DMS79 treated with DMSO at 0.1 percent for 48 hours (cell line): ENCODE measurements around the gene TAF11L14.
"Not testable (repeated sequence)": the region's sequence is repeated elsewhere in the genome, so short reads cannot be mapped to it uniquely, and the experiment has no call there.

Experiments used
- DNase-seq: peaks from one replicate; lab custom pipeline; 2025; lab: John Stamatoyannopoulos, UW

Gene TAF11L14

GRCh38 chr5:17634160-17634559 lies at the start of gene TAF11L14:
TAF11L14 (plus strand) TSS chr5:17634460.
- DNase-seq = no peak

DNA sequence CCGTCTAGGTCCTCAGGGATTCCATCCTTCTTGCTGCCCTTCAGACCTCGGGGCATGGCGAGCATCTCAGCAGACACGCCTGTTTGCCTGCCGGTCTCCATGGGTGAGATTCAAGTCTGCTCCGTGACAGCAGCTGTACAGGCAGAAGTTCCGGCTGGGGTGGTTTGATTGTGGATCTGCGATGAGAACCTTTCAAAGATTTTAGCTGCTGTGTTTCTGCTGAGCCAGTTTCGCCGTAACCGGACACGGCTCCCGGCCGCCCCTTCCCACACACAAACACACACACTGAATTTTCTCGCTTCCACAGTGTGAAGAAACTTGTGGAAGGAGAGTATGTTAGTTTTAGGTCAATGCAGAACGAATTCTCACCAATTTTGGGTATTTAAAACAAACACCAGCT lies 48.6 kb upstream of the TAF11L14 start, which contains the start of gene TAF11L7:
TAF11L7 (minus strand) TSS at position 101 of the 400 bp plus-strand sequence.
- not testable (repeated sequence) for DNase-seq

- not testable (repeated sequence) for DNase-seq
These were observed 43.4 kb upstream of the TAF11L14 start, which contains the start of gene TAF11L8 for GRCh38 chr5:17590860-17591259. TAF11L8 (minus strand) TSS chr5:17590960.

GRCh38 chr5:17594255-17594654 lies 40.0 kb upstream of the TAF11L14 start, which contains the start of gene TAF11L9:
TAF11L9 (minus strand) TSS chr5:17594394.
- not testable (repeated sequence) for DNase-seq

GRCh38 chr5:17597728-17598127 lies 36.5 kb upstream of the TAF11L14 start, which contains the start of gene TAF11L10:
TAF11L10 (minus strand) TSS chr5:17597828.
- not testable (repeated sequence) for DNase-seq

GRCh38 chr5:17603880-17604279 lies 30.4 kb upstream of the TAF11L14 start, which contains the start of gene TAF11L11:
TAF11L11 (plus strand) TSS chr5:17604183.
- not testable (repeated sequence) for DNase-seq

DNA sequence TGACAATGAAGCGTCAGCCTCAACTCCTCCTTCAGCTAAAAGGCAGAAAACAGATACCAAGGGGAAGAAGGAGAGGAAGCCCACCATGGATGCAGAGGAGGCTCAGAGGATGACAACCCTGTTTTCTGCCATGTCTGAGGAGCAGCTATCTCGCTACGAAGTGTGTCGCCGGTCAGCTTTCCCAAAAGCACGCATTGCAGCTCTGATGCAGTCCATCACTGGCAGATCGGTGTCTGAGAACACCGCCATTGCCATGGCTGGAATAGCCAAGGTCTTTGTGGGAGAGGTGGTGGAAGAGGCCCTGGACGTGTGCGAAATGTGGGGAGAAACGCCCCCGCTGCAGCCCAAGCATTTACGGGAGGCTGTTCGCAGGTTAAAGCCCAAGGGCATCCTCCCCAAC lies 29.3 kb upstream of the TAF11L14 start:
- DNase-seq = no peak

DNA sequence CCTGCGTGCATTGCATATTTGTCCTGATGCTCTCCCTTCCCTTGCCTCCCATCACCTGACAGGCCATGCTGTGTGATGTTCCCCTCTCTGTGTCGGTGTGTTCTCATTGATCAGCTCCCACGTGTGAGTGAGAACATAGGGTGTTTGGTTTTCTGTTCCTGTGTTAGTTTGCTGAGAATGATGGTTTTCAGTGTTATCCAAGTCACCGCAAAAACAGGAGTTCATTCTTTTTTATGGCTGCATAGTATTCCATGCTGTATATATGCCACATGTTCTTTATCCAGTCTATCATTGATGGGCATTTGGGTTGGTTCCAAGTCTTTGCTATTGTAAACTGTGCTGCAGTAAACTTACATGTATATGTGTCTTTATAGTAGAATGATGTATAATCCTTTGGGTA lies 26.8 kb upstream of the TAF11L14 start:
- not testable (repeated sequence) for DNase-seq

DNA sequence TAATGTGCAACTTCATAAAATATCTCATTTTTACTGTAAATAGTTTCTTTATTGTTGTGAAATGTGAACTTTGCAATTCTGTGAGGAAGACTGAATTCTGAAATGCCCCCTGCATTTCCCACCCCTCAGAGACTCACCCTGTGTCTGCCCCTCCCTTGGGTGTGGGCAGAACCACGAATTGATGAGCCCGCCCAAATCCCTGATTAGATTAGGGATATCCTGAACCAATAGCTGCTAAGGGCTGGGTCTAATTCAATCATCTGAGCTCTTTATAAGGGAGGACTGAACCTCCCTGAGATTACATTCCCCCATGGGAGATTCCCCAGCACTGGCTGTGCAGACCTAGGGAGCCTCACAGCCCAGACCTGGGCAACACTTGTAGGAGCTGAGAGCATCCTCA lies 24.2 kb upstream of the TAF11L14 start, which contains the start of gene TAF11L12:
TAF11L12 (plus strand) TSS at position 301 of the 400 bp plus-strand sequence.
- DNase-seq = not testable (repeated sequence)

DNA sequence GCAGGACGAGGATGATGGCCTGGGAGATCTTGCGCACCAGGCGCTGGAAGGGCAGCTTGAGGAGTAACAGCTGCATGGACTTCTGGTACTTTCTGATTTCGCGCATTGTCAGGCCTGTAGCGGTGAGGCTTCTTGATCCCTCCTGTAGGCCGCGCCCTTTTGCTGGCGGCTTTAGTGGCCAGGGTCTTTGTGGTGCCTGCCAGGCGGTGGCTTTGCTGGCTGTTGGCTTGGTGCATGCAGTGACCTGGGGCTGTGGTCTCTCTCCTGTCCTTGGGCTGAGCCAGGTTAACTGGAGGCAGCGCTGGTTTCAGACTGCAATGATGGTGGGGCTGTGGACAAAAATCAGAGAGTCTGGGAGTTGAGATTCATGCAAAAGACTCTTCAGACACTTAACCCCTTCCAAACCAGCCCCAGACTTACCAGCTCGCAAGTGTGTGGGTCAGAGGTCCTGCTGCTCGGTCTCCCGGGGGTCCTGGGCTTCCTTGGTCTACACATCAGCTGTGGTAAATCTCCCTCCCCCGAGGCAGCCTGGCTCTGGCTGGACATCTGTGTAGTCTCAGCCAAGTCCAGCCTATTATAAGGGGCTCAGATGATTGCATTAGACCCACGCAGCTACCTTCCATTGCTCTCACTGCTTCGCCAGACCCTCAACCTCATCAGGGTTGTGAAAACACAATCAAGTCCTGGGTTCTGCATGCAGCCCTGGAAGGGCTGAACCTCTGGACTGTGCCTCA lies 19.2 kb upstream of the TAF11L14 start:
- no peak for DNase-seq

DNA sequence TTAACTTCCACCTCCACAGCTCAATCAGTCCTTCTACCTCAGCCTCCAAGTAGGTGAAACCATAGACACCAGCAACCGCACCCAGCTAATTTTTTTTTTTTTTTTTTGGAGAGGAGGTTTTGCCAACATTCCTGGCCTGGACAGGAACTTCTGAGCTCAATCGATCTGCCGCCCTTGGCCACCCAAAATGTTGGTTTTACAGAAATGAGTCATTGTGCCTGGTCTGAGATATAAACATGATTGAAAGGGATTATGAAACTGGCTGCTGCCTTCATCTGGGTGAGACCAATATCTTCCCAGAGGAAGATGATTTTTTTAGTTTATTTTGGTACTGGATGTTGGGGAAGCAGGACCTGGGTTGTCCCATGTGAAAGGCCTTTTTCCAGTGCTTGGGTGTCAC lies 14.9 kb upstream of the TAF11L14 start:
- no peak for DNase-seq

DNA sequence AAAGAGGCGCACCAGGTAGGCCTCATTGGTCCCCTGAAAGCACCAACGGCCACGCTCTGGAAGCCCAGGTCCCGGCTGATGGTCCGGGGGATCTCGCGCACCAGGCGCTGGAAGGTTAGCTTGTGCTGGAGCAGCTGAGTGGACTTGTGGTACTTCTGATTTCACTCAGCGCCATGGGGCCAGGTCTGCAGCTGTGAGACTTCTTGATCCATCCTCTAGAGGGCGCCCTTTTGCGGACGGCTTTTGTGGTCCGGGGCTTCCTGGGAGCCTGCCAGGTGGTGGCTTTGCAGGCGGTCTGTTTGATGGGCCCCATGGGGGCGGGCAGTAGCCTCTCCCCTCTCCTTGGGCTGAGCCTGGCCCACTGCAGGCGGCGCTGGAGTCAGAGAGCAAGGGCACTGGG lies 13.6 kb upstream of the TAF11L14 start:
- no peak for DNase-seq

- no peak for DNase-seq
These were observed 8.6 kb upstream of the TAF11L14 start for GRCh38 chr5:17625686-17626085.

GRCh38 chr5:17631788-17632187 lies 2.5 kb upstream of the TAF11L14 start, which contains the start of gene TAF11L13:
TAF11L13 (plus strand) TSS chr5:17632088.
- not testable (repeated sequence) for DNase-seq

DNA sequence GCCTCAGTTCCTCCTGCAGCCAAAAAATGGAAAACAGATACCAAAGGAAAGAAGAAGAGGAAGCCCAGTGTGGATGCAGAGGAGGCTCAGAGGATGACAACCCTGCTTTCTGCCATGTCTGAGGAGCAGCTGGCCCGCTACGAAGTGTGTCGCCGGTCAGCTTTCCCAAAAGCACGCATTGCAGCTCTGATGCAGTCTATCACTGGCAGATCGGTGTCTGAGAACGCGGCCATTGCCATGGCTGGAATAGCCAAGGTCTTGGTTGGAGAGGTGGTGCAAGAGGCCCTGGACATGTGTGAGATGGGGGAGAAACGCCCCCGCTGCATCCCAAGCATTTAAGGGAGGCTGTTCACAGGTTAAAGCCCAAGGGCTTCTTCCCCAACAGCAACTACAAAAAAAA lies 15.0 kb downstream of the TAF11L14 start:
- DNase-seq = not testable (repeated sequence)

DNA sequence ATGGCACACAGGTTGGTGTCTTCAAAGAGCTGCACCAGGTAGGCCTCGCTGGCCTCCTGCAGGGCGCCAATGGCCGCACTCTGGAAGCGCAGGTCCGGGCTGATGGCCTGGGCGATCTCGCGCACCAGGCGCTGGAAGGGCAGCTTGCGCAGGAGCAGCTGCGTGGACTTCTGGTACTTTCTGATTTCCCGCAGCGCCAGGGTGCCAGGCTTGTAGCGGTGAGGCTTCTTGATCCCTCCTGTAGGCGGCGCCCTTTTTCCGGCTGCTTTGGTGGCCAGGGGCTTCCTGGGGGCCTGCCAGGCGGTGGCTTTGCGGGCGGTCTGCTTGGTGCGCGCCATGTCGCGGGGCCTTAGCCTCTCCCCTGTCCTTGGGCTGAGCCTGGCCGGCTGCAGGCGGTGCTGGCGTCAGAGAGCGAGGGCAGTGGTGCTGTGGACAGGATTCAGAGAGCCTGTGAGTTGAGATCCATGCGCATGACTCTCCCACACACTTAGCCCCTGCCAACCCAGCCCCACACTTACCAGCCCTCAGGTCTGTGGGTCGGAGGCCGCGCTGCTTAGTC lies 21.0 kb downstream of the TAF11L14 start:
- DNase-seq = not testable (repeated sequence)

- DNase-seq = no peak
These were observed 21.7 kb downstream of the TAF11L14 start for GRCh38 chr5:17655921-17656320.

DNA sequence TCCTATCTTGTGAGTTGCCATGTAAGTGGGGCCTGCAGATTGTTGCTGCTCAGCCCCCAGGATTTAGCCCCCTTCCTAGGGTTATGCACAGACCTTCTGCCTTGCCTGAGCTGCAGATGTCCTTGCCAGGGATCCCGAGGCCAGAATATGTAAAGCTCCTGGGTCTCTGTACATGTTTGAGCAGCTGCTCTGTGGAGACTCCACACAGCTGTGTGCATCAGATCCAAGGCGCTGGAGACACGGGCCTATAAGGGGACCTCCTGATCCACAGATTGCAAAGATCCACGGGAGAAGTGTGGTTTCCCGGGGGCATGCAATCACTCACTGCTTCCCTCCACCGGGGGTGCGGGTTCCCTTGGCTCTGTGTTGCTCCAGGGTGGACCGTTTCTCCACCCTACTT lies 28.9 kb downstream of the TAF11L14 start:
- no peak for DNase-seq

DNA sequence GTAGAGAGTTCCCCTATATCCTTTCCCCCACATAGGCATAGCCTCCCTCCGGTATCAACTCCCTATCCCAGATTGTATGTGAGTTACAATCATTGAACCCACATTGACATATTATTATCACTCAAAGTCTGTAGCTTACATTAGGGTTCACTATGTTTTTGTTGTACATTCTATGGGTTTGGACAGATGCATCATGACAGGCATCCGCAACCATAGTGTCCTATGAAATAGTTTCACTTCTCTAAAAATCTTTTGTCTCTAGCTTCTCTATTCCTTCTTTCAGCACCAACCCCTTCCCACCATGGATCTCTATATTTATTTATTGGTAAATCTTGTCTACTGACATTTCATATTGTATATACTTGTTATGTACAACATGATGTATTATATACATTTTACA lies 31.6 kb downstream of the TAF11L14 start:
- DNase-seq = no peak

- no peak for DNase-seq
These were observed 32.5 kb downstream of the TAF11L14 start for GRCh38 chr5:17666726-17667235.

- DNase-seq = no peak
These were observed 36.1 kb downstream of the TAF11L14 start for GRCh38 chr5:17670353-17670752.

GRCh38 chr5:17678751-17679324 lies 44.6 kb downstream of the TAF11L14 start:
- no peak for DNase-seq
